ENCODE measurements around the gene LTB. TPM values are rescaled to one million over a fixed set of nuclear protein-coding genes. Genes with fewer than 3 reads are reported as not detected.

Gene LTB
- total and polyA plus RNA-seq, 9 of the 15 experiments (the other 6 are each of a cell fraction or from before 2014, with no cell fraction given) = 0.07 to 0.51 TPM; not detected in 7

GRCh38 chr6:31577579-31577966 is 4.7 kb downstream of the LTB start:
- in situ Hi-C loops (cut with MboI) = no loop called here
- intact Hi-C loops (cut with micrococcal nuclease) = no loop called here
- WGBS (ENCODE audit: insufficient coverage, low coverage, missing lambda C conversion rate) = 58% methylated on average over 3 of the region's 3 CpGs
- no peak for DNase-seq (ENCODE audit: extremely low read depth in 1 of 4, low spot score in 3 of 4)
- H3K4me2 ChIP-seq (ENCODE audit: insufficient read depth, low read length) = no peak overlapping the region
- no peak for FAIRE-seq
- no peaks in the 10 kb centered on the region for H3K79me2 ChIP-seq (ENCODE audit: control insufficient read depth, insufficient read depth, low read length)
- no peaks in the 10 kb centered on the region for H3K36me3 ChIP-seq (ENCODE audit: control insufficient read depth, insufficient read depth, low read length)
- no peak overlapping the region for H3K9ac ChIP-seq (ENCODE audit: insufficient read depth in 1 of 2, low read depth in 2 of 2, low read length in 2 of 2)
- no peaks in the 10 kb centered on the region for H3K9me1 ChIP-seq (ENCODE audit: control insufficient read depth, insufficient read depth, low read length)
- no peaks in the 10 kb centered on the region for H3K9me3 ChIP-seq (replicated peaks; ENCODE audit: control insufficient read depth, insufficient read depth, low read depth, low read length)
- peaks cover 0 to 33% of the 10 kb centered on the region in 2 experiments; a peak in 3 of 5 replicates for H3K4me1 ChIP-seq (replicated peaks in 1 of 2; ENCODE audit: control insufficient read depth in 2 of 2, insufficient read depth in 2 of 2, low read length in 2 of 2)
- POLR2A ChIA-PET = interaction anchor here (0.6 to 0.9 kb wide), 2 partner anchors 21 to 30 kb away, joined by 3 to 4 read pairs; partner anchors contain the start of gene NFKBIL1
- H3K27me3 ChIP-seq (ENCODE audit: control insufficient read depth in 2 of 2, insufficient read depth in 2 of 2, low read length in 2 of 2) = no peaks in the 10 kb centered on the region
- H2AFZ ChIP-seq (ENCODE audit: low read depth, low read length) = no peak overlapping the region
- no peak overlapping the region for H3K4me3 ChIP-seq
- no peak overlapping the region for H3K27ac ChIP-seq (ENCODE audit: extremely low read depth, low read depth, low read length)
- no peak for TF ChIP-seq SMAD2 (IDR thresholded peaks at IDR 0.05; ENCODE audit: low read depth, low read length)
- TF ChIP-seq ZNF184 (CRISPR knock-in tag; IDR thresholded peaks at IDR 0.05) = no peak
- no peak for TF ChIP-seq ZNF174 (CRISPR knock-in tag; IDR thresholded peaks at IDR 0.05)
- no peak for TF ChIP-seq GABPA (tag; conservative IDR thresholded peaks at IDR 0.05; ENCODE audit: low read depth)
- TF ChIP-seq TRIM25 (IDR thresholded peaks at IDR 0.05; ENCODE audit: borderline replicate concordance) = no peak
- TF ChIP-seq SAFB2 (IDR thresholded peaks at IDR 0.05; ENCODE audit: borderline replicate concordance, low read depth, low read length, severe bottlenecking) = no peak
- TF ChIP-seq E2F3 (CRISPR knock-in tag; IDR thresholded peaks at IDR 0.05) = no peak
- no peak for TF ChIP-seq HNRNPLL (IDR thresholded peaks at IDR 0.05; ENCODE audit: low read depth, low read length, poor library complexity, severe bottlenecking)
- TF ChIP-seq RHOXF2B (CRISPR knock-in tag; conservative IDR thresholded peaks at IDR 0.05) = no peak
- no peak for TF ChIP-seq PHF8 (IDR thresholded peaks at IDR 0.05; ENCODE audit: borderline replicate concordance, low read length)
- no peak for TF ChIP-seq CBX8 (IDR thresholded peaks at IDR 0.05; ENCODE audit: borderline replicate concordance, extremely low read depth, low read depth, low read length, poor library complexity, severe bottlenecking)
- TF ChIP-seq MTA1 (IDR thresholded peaks at IDR 0.05; ENCODE audit: borderline replicate concordance) = no peak
- TF ChIP-seq NR2C2 (CRISPR knock-in tag; IDR thresholded peaks at IDR 0.05) = no peak
- no peak for TF ChIP-seq NR2C2 (tag; IDR thresholded peaks at IDR 0.05)
- no peak for TF ChIP-seq FOXM1 (IDR thresholded peaks at IDR 0.05; ENCODE audit: low read depth)
- TF ChIP-seq FOXM1 (CRISPR knock-in tag; IDR thresholded peaks at IDR 0.05; ENCODE audit: low read depth) = no peak
- H4K20me1 ChIP-seq (replicated peaks; ENCODE audit: control insufficient read depth, insufficient read depth, low read length) = no peaks in the 10 kb centered on the region
- CTCF ChIA-PET (ENCODE audit: low intra/inter-chr PET ratio) = no interaction called here
- BruUV-seq (replicated peaks) = no TSS peak
- no peak for ATAC-seq

All from K562 (cell line).